HG03565 (cell line): Measurements from ENCODE around the gene RCCD1.

Experiments
- ATAC-seq: cut with Tn5 transposase; IDR thresholded peaks from one replicate; pipeline ENCODE4 v1.9.1; 2021; ENCODE audit warnings: mild to moderate bottlenecking, moderate library complexity; ENCODE audit not compliant: unreplicated experiment

The RCCD1 gene

GRCh38 chr15:91001209-91001608 is 46.5 kb downstream of the RCCD1 start:
- no peak for ATAC-seq

- ATAC-seq = no peak
These were observed 52.6 kb downstream of the RCCD1 start for GRCh38 chr15:91007266-91007665.
